ENCODE data around the gene STARD8.
"Not testable (repeated sequence)": the region's sequence is repeated elsewhere in the genome, so short reads cannot be mapped to it uniquely, and the experiment has no call there.

DNA sequence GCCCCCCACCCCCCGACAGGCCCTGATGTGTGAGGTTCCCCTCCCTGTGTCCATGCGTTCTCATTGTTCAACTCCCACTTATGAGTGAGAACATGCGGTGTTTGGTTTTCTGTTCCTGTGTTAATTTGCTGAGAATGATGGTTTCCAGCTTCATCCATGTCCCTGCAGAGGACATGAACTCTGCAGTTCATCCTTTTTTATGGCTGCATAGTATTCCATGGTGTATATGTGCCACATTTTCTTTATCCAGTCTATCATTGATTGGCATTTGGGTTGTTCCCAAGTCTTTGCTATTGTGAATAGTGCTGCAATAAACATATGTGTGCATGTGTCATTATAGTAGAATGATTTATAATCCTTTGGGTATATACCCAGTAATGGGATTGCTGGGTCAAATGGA, 32.7 kb upstream of the STARD8 start:
- not testable (repeated sequence) for TF ChIP-seq POLR2A (IDR thresholded peaks at IDR 0.05)
- TF ChIP-seq, protein P1, sequence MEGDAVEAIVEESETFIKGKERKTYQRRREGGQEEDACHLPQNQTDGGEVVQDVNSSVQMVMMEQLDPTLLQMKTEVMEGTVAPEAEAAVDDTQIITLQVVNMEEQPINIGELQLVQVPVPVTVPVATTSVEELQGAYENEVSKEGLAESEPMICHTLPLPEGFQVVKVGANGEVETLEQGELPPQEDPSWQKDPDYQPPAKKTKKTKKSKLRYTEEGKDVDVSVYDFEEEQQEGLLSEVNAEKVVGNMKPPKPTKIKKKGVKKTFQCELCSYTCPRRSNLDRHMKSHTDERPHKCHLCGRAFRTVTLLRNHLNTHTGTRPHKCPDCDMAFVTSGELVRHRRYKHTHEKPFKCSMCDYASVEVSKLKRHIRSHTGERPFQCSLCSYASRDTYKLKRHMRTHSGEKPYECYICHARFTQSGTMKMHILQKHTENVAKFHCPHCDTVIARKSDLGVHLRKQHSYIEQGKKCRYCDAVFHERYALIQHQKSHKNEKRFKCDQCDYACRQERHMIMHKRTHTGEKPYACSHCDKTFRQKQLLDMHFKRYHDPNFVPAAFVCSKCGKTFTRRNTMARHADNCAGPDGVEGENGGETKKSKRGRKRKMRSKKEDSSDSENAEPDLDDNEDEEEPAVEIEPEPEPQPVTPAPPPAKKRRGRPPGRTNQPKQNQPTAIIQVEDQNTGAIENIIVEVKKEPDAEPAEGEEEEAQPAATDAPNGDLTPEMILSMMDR (IDR thresholded peaks at IDR 0.05): not testable (repeated sequence)

All from testis (tissue), 2 donors.